MM.1S (cell line): ENCODE data around the gene SH3PXD2B.

Experiments used
- DNase-seq: peaks from one replicate; pipeline ENCODE4 v3.0.0-alpha.2; 2015
- H2AFZ ChIP-seq: fragments of 300-600 bp; sonication (generic); 2 replicates; pipeline ENCODE4 v1.6.0; 2016; ENCODE audit warnings: antibody characterized with exemption, low read length
- H3F3A ChIP-seq: fragments of 300-600 bp; sonication (generic); 2 replicates; pipeline ENCODE4 v1.6.1; 2016; ENCODE audit warnings: mild to moderate bottlenecking, antibody characterized with exemption, low read length, moderate library complexity, mixed read lengths; ENCODE audit not compliant: insufficient read depth
- H3K27ac ChIP-seq: fragments of 300-600 bp; sonication (generic); 2 replicates; pipeline ENCODE4 v1.5.1; 2016; ENCODE audit warnings: mild to moderate bottlenecking, low read length
- H3K27me3 ChIP-seq: fragments of 300-600 bp; sonication (generic); replicated peaks from 2 replicates; pipeline ENCODE4 v1.6.0; 2016; ENCODE audit warnings: low read length; ENCODE audit not compliant: insufficient read depth
- H3K36me3 ChIP-seq: fragments of 300-600 bp; sonication (generic); replicated peaks from 2 replicates; pipeline ENCODE4 v1.6.1; 2016; ENCODE audit warnings: mild to moderate bottlenecking, low read length, mixed read lengths; ENCODE audit not compliant: insufficient read depth
- H3K4me1 ChIP-seq: fragments of 300-600 bp; sonication (generic); 2 replicates; pipeline ENCODE4 v1.6.1; 2016; ENCODE audit warnings: low read length, mixed read lengths
- H3K4me2 ChIP-seq: fragments of 300-600 bp; sonication (generic); 2 replicates; pipeline ENCODE4 v1.6.0; 2016; ENCODE audit warnings: low read depth, low read length
- H3K4me3 ChIP-seq: fragments of 300-600 bp; sonication (generic); 2 replicates; pipeline ENCODE4 v1.5.1; 2016; ENCODE audit warnings: low read length, mixed read lengths
- H3K79me2 ChIP-seq: fragments of 300-600 bp; sonication (generic); 2 replicates; pipeline ENCODE4 v1.6.1; 2016; ENCODE audit warnings: mixed run types, low read length, mixed read lengths
- H3K9ac ChIP-seq: fragments of 300-600 bp; sonication (generic); 2 replicates; pipeline ENCODE4 v1.6.1; 2016; ENCODE audit warnings: low read length, mixed read lengths
- H3K9me2 ChIP-seq: fragments of 300-600 bp; sonication (generic); replicated peaks from 2 replicates; pipeline ENCODE4 v1.6.1; 2016; ENCODE audit warnings: mild to moderate bottlenecking, low read length, mixed read lengths; ENCODE audit not compliant: insufficient read depth
- H3K9me3 ChIP-seq: fragments of 300-600 bp; sonication (generic); replicated peaks from 2 replicates; pipeline ENCODE4 v1.6.1; 2016; ENCODE audit warnings: mild to moderate bottlenecking, low read length, mixed read lengths; ENCODE audit not compliant: insufficient read depth
- H4K20me1 ChIP-seq: fragments of 300-600 bp; sonication (generic); 2 replicates; pipeline ENCODE4 v1.6.1; 2016; ENCODE audit warnings: mild to moderate bottlenecking, low read length, moderate library complexity, mixed read lengths; ENCODE audit not compliant: insufficient read depth
- EZH2 ChIP-seq: fragments of 300-600 bp; sonication (generic); optimal IDR thresholded peaks from 2 replicates; pipeline ENCODE3; 2017; ENCODE audit warnings: low read depth, mild to moderate bottlenecking, antibody characterized with exemption, low read length, mixed read lengths
- EZH2phosphoT487 ChIP-seq: fragments of 300-600 bp; sonication (generic); IDR thresholded peaks from 2 replicates; pipeline ENCODE4 v1.6.1; 2018; ENCODE audit warnings: antibody characterized with exemption, low read length
- TF ChIP-seq, protein P1 (sequence below): fragments of 300-600 bp; sonication (generic); IDR thresholded peaks from 2 replicates; pipeline ENCODE4 v1.5.1; 2016; ENCODE audit warnings: antibody characterized with exemption, low read length, mixed read lengths

Gene SH3PXD2B

DNA sequence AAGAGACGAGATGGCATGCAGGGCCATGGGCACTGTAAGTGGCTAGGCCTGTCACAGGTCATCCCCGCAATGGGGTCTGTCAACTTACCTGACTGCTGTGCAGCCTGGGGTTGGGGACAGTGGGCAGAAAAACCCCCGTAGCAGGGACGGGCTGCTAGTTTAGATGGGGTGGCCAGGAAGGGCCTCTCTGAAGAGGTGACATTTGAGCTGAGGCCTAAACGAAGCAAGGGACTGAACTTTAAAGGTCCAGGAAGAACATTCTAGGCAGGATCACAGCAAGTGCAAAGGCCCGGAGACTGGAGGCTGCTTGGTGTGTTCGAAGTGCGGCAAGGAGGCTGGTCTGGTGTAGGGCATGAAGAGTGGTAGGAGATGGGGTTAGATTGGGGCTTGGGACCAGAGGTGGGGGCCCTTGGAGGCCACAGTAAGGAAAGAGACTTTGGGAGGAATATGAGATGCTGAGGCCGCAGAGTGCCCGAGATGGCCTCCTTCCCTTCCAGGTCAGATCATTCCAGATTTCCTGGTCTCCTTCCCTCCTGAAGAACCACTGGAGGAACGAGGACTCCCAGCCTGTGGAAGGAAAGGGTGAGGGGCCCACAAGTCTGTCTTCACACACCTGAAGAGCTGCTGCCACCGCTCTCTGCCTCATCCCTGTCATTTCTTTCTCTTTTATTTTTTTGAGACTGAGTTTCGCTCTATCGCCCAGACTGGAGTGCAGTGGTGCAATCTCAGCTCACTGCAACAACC, 37.9 kb upstream of the SH3PXD2B start:
- Histone ChIP-seq H3K9me2 (no peaks in the 10 kb centered on the region), H3K4me1 (no peaks in the 10 kb centered on the region), H3K4me3 (no peak overlapping the region), H3K36me3 (no peaks in the 10 kb centered on the region), H3K27me3 (peaks cover 12% of the 10 kb centered on the region), H4K20me1 (no peaks in the 10 kb centered on the region), H3K27ac (no peak overlapping the region), H2AFZ (no peak overlapping the region), H3K4me2 (no peak overlapping the region), H3F3A (no peaks in the 10 kb centered on the region), H3K9ac (no peak overlapping the region), H3K79me2 (no peaks in the 10 kb centered on the region), H3K9me3 (no peaks in the 10 kb centered on the region)
- TF ChIP-seq EZH2phosphoT487 (no peak), EZH2 (no peak)
- TF ChIP-seq, protein P1, sequence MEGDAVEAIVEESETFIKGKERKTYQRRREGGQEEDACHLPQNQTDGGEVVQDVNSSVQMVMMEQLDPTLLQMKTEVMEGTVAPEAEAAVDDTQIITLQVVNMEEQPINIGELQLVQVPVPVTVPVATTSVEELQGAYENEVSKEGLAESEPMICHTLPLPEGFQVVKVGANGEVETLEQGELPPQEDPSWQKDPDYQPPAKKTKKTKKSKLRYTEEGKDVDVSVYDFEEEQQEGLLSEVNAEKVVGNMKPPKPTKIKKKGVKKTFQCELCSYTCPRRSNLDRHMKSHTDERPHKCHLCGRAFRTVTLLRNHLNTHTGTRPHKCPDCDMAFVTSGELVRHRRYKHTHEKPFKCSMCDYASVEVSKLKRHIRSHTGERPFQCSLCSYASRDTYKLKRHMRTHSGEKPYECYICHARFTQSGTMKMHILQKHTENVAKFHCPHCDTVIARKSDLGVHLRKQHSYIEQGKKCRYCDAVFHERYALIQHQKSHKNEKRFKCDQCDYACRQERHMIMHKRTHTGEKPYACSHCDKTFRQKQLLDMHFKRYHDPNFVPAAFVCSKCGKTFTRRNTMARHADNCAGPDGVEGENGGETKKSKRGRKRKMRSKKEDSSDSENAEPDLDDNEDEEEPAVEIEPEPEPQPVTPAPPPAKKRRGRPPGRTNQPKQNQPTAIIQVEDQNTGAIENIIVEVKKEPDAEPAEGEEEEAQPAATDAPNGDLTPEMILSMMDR, result no peak
- no peak for DNase-seq

DNA sequence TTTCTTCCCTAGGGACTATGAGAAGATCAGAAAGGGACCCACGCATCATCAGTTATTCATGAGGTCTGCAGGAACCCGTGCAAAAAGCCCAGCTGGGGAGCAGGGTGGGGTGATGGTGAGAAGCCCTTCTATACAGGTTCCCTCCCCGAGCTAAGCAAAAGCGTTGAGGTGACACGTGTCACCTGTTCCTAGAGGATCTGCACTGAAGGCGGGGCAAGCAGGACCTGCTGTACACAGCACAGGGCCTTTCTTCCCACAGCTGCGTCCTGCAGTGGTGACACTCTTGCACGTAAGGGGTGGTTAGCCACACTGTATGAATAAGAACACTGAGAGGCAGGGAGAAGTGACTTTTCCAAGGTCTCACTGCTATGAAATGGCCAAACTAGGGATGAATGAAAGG, 37.2 kb upstream of the SH3PXD2B start:
- Histone ChIP-seq H3K36me3 (no peaks in the 10 kb centered on the region), H3K79me2 (no peaks in the 10 kb centered on the region), H3K4me3 (no peak overlapping the region), H4K20me1 (no peaks in the 10 kb centered on the region), H3K4me2 (no peak overlapping the region), H3K9me2 (no peaks in the 10 kb centered on the region), H3K4me1 (no peaks in the 10 kb centered on the region), H3K9me3 (no peaks in the 10 kb centered on the region), H2AFZ (no peak overlapping the region), H3F3A (no peaks in the 10 kb centered on the region), H3K9ac (no peak overlapping the region), H3K27ac (no peak overlapping the region), H3K27me3 (peaks cover 12% of the 10 kb centered on the region)
- DNase-seq, result no peak
- TF ChIP-seq, protein P1, result no peak

DNA sequence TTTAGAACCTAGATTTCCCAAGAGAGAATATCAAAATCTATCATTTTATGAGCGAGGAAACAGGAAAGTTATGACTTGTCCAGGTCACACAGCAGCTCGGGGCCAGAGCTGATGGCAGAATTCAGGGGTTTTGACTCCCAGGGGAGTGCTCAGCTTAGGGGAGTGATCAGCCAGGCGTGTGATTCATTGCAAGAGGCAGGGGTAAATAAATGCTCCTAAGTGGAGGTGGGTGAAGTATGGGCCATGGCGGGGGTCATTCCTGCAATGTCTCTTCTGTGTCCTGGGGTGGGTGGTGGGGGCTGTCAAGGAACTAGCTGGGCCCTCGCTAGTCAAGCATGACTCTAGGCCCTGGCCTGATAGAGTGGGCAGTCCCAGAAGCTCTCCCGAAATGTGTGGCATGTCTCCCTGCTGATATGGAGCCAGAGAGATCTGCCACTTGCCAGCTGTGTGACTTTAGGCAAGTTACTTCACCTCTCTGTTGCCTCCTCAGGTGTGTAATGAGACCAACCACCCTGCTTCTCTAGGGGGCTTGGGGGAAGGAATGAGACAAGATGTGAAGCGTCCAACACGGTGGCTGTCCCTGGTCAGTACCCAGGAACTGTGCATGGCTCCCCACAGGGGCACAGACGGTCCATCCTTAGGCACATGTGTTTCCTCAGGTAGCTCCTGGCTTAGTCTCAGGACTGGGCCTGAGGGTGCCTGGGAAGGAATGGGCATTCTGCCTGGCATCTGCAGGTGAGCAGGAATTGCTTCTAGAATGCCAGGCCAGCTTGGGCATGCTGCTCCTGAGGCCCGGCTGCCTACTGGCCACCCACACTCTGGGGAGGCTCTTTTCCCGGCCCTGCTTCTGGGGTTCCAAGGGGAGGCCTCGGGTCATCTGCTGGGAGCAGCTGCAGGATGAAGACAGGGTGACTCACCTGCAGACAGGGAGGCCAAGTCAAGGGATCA, 36.5 kb upstream of the SH3PXD2B start:
- Histone ChIP-seq H3K36me3 (no peaks in the 10 kb centered on the region), H3K9ac (no peak overlapping the region), H3K9me3 (no peaks in the 10 kb centered on the region), H3K4me1 (no peaks in the 10 kb centered on the region), H3K27me3 (peaks cover 12% of the 10 kb centered on the region), H3F3A (no peaks in the 10 kb centered on the region), H3K4me3 (no peak overlapping the region), H4K20me1 (no peaks in the 10 kb centered on the region), H3K79me2 (no peaks in the 10 kb centered on the region), H3K9me2 (no peaks in the 10 kb centered on the region), H2AFZ (no peak overlapping the region), H3K27ac (no peak overlapping the region), H3K4me2 (no peak overlapping the region)
- TF ChIP-seq, protein P1, result no peak
- no peak for TF ChIP-seq EZH2
- TF ChIP-seq EZH2phosphoT487, result no peak
- no peak for DNase-seq
